ENCODE measurements around the gene LRPAP1. TPM values are rescaled to one million over a fixed set of nuclear protein-coding genes. Genes with fewer than 3 reads are reported as not detected.

Gene LRPAP1
- 197 and 306 TPM in 2 replicates for total RNA-seq

DNA sequence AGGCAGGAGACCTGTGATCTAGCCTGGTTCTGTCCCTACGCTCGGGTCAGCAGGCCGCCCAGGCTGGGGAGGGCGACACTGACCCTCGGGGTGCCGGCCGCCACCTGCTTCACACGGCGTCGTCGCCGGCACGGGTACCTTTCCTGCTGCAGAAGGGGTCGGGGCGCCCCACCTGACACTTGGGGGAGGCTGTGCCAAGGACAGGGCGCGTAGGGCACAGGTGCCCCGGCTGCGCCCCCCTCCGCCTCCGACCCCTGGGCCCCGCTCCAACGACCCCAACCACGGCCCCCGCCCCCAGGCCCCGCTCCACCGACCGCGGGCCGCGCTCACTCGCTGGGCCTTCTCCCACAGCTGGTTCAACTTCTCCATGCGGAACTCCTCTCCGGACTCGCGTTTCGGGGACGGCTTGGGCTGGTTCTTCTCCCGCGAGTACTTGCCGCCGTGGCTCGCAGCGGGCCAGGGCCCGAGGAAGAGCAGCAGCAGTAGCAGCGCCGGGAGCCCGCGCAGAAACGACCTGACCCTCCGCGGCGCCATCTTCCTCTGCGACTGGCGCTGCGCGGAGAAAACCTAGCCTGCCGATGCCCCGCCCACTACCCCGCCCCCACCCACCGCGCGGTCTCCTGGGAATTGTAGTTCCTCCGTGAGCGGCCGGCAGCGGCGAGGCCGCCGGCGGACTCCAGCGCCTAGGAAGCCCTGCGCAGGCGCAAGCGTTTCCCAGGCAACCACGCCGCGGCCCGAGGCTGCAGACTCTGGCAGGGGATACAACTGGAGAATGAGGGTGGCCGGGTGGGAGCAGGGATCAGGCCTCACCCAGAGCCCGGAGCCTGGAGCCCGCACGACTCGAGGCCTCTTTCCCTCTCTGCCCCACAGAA, at the start of gene LRPAP1:
LRPAP1 (minus strand) TSS at position 544 of the 872 bp plus-strand sequence; CDS start at position 534, 10 bp downstream.

GRCh38 chr4:3462790-3463415, 69.3 kb downstream of the LRPAP1 start, which contains the start of gene DOK7:
TSS of gene DOK7 (plus strand) at chr4:3463306. CDS start at chr4:3463376, 70 bp downstream.

Other genes with a start within 250 kb of the LRPAP1 start
- gene RGS12, start 239.4 kb downstream of the LRPAP1 start, total RNA-seq, result 12.5 and 14.5 TPM in 2 replicates
- 0.13 TPM in 1 of 2 replicates, not detected in the other for gene HGFAC, start 90.5 kb downstream of the LRPAP1 start, total RNA-seq
- gene DOK7, start 69.1 kb downstream of the LRPAP1 start, total RNA-seq, result 0.07 and 0.20 TPM in 2 replicates
- 0.40 and 0.72 TPM in 2 replicates for gene ADRA2C, start 234.0 kb upstream of the LRPAP1 start, total RNA-seq

Data from smooth muscle cell of the pulmonary artery (primary cell).